ENCODE results near the gene C11orf24.
"Not testable (repeated sequence)": the region's sequence is repeated elsewhere in the genome, so short reads cannot be mapped to it uniquely, and the experiment has no call there.

Gene C11orf24

DNA sequence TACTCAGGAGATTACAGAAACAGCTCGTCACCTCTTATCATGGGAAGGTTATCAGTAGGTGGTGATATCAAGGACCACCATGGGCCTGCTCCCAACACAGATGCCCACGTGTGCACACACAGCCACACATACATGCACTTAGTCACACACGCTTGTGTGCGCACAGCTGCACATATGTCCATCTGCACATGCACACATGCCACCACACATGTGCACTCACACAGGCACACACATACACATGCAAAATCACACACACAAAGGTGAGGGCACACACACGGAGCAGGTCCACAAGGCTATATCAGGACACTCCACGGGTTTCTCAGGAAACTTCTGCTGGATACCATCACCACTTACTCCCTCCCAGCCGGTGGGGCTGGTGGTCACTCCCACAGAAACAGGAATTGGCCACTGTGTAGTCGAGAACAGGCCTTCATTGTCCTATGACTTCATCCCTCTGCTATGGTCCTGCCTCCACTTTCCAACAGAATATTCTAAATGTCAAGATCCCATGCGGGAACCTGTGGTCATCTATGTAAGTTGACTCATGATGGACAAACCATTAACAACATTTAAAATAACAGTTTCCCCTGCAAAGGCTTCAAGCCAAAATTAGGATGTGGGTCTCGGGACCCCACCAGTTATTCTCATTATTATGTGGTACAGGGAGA, 2.2 kb downstream of the C11orf24 start:
- no peak for DNase-seq

- DNase-seq, result no peak
Observed at GRCh38 chr11:68267881-68268240, 3.9 kb downstream of the C11orf24 start.

GRCh38 chr11:68266936-68267880, 4.6 kb downstream of the C11orf24 start:
- DNase-seq, result no peak

GRCh38 chr11:68266121-68266891, 5.5 kb downstream of the C11orf24 start:
- no peak for DNase-seq

DNA sequence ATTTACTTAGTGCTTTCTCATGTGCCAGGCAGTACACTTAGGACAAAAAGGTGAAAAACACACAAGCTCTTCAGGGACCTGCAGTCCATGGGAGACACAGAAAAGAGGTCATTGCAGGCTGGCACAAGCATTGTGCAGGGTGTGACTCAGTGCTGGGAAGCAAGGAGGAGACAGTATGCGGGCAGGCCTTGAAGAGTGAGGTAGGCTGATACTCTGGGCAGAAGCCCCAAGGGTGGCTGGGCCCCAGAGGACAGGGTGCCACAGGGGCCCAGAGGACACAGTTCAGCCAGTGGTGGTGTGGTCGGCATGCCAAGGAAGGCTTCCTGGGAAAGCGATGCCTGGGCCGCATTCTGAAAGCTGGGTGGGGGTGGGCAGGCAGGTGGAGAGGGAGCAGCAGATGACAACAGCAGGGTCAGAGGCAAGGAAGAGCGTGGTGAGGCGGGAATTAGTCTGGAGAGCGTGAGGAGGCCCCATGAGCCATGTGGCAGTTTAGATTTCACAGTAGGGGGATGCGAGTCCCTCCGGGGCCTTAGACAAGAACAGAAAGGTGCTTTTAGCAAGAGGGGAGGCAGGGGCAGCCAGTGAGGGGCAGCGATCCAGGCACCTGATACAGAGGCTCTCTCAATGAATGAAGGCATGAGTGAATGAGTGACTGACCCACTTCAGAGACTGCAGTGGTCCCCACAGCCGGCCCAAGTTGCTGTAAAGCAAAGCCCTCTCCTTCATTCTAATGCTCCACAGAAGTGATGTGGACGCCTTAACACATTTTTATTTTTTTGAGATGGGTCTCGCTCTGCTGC, 6.8 kb downstream of the C11orf24 start:
- no peak for DNase-seq

DNA sequence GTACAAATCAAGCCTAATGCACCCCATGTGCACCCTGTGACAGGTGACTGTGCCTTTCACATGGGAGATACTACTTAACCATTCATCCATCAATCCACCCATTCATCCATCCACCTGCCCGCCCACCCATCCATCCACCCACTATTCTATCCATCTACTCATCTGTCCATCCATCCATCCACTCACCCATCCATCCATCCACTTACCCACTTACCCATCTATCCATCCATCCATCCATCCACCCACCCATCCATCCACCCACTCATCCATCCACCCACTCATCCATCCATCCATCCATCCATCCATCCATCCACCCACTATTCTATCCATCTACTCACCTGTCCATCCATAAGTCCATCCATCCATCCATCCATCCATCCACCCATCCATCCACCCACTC, 7.5 kb downstream of the C11orf24 start:
- DNase-seq, result no peak

DNA sequence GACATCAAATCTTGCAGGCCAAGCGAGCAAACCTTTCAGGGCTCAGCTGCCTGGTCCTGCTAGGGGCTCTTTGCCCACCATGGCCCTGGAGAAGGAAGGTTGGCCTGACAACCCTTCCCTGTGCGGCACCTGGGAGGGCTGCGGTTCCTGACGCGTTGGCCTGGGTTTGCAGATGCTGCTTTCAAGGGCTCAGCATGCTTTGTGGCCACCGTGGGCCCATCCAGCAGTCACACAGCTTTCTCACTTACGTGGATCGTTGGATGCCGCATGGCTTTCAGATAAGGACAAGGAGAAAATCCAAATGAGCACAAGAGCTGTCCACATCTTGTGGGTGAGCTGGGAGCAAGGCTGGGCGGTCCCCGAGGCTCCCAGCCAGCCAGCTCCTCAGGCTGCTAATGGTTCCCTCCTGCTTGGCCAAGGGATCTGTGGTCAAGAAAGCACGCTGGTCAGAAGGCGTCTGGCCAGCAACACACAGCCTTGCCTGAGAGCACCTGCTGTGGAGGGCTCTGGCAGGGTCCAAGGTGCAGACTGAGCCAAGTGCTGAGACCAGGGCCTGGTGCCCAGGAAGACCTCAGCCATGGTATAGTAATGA, 8.2 kb downstream of the C11orf24 start:
- DNase-seq, result no peak

DNA sequence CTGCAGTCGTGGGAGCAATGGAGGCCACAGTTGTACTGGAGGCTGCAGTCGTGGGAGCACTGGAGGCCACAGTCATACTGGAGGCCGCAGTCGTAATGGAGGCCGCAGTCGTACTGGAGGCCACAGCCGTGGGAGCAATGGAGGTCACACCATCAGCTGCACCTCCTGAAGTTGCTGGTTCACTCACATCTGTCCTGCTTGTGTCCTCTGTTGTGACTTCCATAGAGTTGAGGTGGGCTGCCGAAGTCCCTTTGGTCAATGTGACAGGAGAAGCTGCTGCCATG, 9.3 kb downstream of the C11orf24 start:
- no peak for DNase-seq

DNA sequence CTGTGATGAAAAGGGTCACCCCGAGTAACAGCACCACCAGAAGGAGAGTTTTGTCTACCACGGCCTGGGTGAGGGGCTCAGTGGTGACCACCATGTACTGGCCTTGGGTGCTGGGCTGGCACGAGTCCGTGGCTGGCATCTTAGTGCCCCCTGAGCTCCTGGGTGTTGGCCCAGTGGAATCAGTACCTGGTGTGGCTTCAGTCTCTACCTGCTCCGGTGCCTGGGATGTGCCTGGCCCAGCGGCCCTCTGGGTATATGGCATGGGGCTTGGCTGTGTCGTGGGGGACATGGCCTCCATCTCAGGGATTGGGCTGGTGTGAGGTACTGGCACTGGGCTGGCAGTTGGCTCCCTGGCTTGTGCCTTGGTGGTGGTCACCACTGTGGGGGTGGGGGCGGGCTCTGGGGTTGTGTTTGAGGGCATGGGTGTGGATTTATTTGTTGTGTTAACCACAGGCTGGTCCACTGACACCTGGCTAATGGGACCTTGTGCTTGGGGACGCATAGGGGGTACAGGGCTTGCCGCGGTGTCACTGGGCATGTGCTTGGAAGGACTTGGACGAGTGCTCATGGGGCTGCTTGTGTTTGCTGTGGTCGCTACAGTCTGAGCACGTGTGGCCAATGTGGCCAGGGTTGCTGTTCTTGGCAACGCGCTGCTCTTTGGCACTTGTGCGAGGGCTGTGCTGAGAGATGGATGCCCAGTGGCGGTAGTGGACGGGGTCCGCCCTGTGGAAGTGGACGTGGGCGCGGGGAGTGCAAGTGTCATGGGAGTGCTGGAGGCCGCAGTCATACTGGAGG, 9.8 kb downstream of the C11orf24 start:
- no peak for DNase-seq

DNA sequence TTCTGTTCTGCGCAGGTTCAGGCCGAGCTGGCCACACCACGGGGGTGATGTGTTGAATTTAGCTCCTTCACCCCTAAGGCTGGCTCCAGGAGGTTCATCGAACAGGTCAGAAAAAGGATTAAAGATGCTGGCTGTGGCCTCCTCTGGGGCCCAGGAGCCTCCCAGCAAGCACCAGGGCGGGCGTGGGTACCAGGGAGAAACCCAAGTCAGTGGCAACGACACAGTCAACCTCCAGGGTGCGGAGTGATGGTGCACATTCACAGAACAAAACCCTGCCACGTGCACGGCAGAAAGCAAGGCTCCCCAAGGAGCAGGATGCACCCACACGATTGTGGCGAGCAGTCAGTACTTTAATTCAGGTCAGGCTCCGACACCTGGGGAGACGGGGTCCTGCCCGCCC, 10.8 kb downstream of the C11orf24 start:
- DNase-seq, result no peak

- DNase-seq, result no peak
Observed at GRCh38 chr11:68260484-68260883, 11.3 kb downstream of the C11orf24 start.

- DNase-seq, result no peak
Observed at GRCh38 chr11:68259122-68259959, 12.4 kb downstream of the C11orf24 start.

GRCh38 chr11:68258363-68258765, 13.4 kb downstream of the C11orf24 start:
- no peak for DNase-seq

DNA sequence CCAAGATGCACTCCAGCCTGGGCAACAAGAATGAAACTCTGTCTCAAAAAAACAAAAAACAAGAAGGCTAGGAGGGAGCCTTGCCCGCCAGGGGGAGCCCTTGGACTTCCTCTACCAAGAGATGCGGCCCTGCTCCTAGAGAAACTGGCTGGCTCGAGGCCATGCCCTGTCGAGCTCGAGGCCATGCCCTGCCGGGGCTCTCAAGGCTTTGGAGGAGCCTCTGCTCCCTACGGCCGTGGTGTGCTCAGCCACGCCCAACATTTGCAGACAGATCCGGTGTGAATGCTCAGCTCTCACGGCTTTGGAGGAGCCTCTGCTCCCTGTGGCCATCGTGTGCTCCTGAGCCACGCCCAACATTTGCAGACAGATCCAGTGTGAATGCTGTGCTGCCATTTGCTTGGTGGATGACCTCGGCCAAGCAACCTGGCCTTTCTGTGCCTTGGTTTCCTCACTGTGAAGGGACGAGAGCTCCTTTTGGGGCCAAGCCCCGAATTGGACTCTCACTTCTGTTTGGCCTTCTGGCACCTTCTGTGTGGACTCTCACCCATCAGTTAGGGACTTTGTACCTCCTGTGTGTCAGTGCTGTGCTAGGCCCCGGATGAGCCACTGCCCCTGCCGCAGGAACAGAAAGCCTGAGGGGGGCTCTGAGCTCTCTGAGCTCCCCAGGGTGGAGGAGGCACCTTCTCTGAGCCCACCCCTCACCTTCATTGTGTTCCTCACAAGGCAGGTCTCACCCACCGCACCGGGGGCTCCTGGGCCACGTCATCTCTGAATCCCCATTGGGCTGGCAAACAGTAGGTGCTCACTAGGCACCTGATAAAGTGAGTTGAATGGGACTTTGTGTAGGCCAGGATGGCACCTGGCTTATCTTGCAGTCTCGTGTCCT, 14.1 kb downstream of the C11orf24 start:
- peak; percentile 92 for DNase-seq

DNA sequence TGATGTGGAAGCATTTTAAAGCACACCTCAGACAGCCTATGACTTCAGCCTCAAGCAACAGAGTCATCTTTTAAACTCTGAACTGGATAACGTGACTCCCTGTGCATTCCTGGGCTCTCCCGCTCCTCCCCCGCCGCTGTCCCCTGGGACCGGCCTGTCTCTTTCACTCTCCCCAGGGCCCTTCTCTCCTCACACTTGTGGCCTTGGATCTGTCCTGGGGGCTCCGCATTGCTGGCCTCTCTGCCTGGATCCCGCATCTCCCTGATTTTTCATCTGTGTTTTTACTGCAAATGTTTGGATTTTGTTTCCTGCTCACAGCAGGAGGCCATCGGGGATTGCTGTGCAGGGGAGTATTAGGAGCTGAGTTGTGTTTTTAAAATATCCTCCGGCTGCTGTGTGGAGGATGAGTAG, 15.4 kb downstream of the C11orf24 start:
- DNase-seq, result no peak

GRCh38 chr11:68255526-68255925, 16.2 kb downstream of the C11orf24 start:
- DNase-seq, result no peak

GRCh38 chr11:68254421-68254820, 17.4 kb downstream of the C11orf24 start:
- no peak for DNase-seq

GRCh38 chr11:68251765-68252164, 20.0 kb downstream of the C11orf24 start:
- no peak for DNase-seq

GRCh38 chr11:68244912-68245311, 26.9 kb downstream of the C11orf24 start:
- DNase-seq, result not testable (repeated sequence)

DNA sequence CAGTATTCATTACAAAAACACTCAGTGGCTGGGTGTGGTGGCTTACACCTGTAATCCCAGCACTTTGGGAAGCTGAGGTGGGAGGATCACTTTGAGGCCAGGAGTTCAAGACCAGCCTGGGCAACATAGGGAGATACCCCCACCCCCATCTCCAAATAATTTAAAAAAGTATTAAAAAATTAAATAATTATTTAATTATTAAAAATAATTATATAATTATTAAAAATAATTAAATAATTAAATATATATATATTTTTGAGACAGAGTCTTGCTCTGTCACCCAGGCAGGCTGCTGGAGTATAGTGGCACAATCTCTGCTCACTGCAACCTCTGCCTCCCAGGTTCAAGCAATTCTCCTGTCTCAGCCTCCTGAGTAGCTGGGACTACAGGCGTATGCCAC, 27.9 kb downstream of the C11orf24 start:
- DNase-seq, result not testable (repeated sequence)
